SU-DHL-6 (cell line): ENCODE measurements around the gene CCDC188.

Experiments
- CTCF ChIP-seq: fragments of 200-600 bp; sonication (generic); IDR thresholded peaks from one replicate; pipeline ENCODE4 v1.5.1; 2017; ENCODE audit warnings: antibody characterized with exemption, mild to moderate bottlenecking, low read length, moderate library complexity; ENCODE audit not compliant: insufficient read depth, poor library complexity, severe bottlenecking
- EZH2phosphoT487 ChIP-seq: fragments of 200-600 bp; sonication (generic), shearing (Covaris generic); conservative IDR thresholded peaks from 2 replicates; pipeline ENCODE4 v1.6.1; 2018; ENCODE audit warnings: mild to moderate bottlenecking, antibody characterized with exemption, low read length, moderate library complexity, mixed read lengths

GRCh38 chr22:20182365-20182764 lies 31.5 kb upstream of the CCDC188 start:
- no peak for TF ChIP-seq CTCF
- no peak for TF ChIP-seq EZH2phosphoT487
